Measurements from ENCODE around the gene NXPE1.

DNA sequence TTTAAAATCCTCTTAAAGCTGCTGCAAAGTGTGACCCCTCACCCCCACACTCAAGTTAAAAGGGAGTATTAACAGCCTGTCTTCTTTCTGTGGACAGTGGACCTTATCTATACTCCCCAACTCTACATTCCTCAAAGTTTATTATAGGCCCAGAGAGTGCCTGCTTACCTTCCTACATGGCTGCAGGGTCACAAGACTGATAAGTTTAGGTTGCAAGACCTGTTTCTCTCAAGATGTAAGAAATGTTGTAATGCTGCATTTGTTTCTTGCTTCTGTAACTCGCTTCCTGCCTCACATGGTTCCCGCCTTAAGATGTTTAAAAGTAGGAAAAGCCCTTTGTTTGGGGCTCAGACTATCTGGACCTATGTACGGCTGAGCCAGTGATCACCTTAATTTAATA, 10.1 kb upstream of the NXPE1 start:
- no peak for TF ChIP-seq EZH2 (IDR thresholded peaks at IDR 0.05; ENCODE audit: low read length, missing control alignments)
- TF ChIP-seq, protein P1, sequence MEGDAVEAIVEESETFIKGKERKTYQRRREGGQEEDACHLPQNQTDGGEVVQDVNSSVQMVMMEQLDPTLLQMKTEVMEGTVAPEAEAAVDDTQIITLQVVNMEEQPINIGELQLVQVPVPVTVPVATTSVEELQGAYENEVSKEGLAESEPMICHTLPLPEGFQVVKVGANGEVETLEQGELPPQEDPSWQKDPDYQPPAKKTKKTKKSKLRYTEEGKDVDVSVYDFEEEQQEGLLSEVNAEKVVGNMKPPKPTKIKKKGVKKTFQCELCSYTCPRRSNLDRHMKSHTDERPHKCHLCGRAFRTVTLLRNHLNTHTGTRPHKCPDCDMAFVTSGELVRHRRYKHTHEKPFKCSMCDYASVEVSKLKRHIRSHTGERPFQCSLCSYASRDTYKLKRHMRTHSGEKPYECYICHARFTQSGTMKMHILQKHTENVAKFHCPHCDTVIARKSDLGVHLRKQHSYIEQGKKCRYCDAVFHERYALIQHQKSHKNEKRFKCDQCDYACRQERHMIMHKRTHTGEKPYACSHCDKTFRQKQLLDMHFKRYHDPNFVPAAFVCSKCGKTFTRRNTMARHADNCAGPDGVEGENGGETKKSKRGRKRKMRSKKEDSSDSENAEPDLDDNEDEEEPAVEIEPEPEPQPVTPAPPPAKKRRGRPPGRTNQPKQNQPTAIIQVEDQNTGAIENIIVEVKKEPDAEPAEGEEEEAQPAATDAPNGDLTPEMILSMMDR (conservative IDR thresholded peaks at IDR 0.05 in 1 of 2, IDR thresholded peaks at IDR 0.05 in 1 of 2; ENCODE audit: low read depth in 1 of 2, low read length in 2 of 2): no peak
